ENCODE data around the gene PNPLA6.

DNA sequence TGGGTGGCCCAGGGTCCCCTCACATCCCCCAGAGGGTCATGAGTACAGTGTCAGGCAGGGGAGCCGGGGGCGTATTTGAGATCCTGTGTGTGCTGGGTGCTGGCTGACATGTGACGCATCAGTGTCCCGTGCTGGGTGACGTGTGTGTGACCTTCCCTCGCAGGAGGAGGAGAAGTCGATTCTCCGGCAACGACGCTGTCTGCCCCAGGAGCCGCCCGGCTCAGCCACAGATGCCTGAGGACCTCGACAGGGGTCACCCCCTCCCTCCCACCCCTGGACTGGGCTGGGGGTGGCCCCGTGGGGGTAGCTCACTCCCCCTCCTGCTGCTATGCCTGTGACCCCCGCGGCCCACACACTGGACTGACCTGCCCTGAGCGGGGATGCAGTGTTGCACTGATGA lies 25.8 kb downstream of the PNPLA6 start:
- TF ChIP-seq, protein P1, sequence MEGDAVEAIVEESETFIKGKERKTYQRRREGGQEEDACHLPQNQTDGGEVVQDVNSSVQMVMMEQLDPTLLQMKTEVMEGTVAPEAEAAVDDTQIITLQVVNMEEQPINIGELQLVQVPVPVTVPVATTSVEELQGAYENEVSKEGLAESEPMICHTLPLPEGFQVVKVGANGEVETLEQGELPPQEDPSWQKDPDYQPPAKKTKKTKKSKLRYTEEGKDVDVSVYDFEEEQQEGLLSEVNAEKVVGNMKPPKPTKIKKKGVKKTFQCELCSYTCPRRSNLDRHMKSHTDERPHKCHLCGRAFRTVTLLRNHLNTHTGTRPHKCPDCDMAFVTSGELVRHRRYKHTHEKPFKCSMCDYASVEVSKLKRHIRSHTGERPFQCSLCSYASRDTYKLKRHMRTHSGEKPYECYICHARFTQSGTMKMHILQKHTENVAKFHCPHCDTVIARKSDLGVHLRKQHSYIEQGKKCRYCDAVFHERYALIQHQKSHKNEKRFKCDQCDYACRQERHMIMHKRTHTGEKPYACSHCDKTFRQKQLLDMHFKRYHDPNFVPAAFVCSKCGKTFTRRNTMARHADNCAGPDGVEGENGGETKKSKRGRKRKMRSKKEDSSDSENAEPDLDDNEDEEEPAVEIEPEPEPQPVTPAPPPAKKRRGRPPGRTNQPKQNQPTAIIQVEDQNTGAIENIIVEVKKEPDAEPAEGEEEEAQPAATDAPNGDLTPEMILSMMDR (optimal IDR thresholded peaks at IDR 0.05 in 1 of 3, IDR thresholded peaks at IDR 0.05 in 1 of 3, conservative IDR thresholded peaks at IDR 0.05 in 1 of 3; ENCODE audit: extremely low read depth in 1 of 3, insufficient read depth in 2 of 3, low read length in 3 of 3) = no peak
- TF ChIP-seq EZH2 (IDR thresholded peaks at IDR 0.05; ENCODE audit: low read length) = no peak

All from keratinocyte (primary cell).